HepG2 (cell line): ENCODE results near the gene ATP6V0D1. TPM values are rescaled to one million over a fixed set of nuclear protein-coding genes. Genes with fewer than 3 reads are reported as not detected.
A peak's percentile ranks its signal among the peaks of the same experiment; 100 is the strongest.

Experiments used
- ATAC-seq: fragments of 200-7000 bp; cut with Tn5 transposase; 3 replicates; pipeline ENCODE4 v1.9.1; 2020; ENCODE audit warnings: mild to moderate bottlenecking, moderate library complexity
- BruUV-seq: library from RNA; stranded (reverse); fragments of 400-500 nt; replicated peaks from 2 replicates; lab custom pipeline; 2021; lab: Mats Ljungman, UMichigan
- CTCF ChIA-PET: fragments of 300-600 bp; formaldehyde crosslinking; extraction: SDS; loops from one replicate; lab custom pipeline; 2021; ENCODE audit warnings: low total read pairs, inconsistent platforms, low intra/inter-chr PET ratio; lab: Yijun Ruan, JAX
- POLR2A ChIA-PET: fragments of 350-600 bp; sonication (Branson Sonifier 250); formaldehyde crosslinking; loops from one replicate; lab custom pipeline; 2020; ENCODE audit warnings: antibody characterized with exemption, inconsistent platforms; lab: Yijun Ruan, JAX
- DNase-seq: peaks from one replicate; pipeline ENCODE4 v3.0.0-alpha.2; 2015; ENCODE audit warnings: low spot score
- FAIRE-seq: peaks from 3 replicates; lab custom pipeline; 2011; peaks lifted over from hg19 to GRCh38; lab: Jason Lieb, UNC
- H2AFZ ChIP-seq: one replicate; pipeline ENCODE4 v1.6.1; 2011; ENCODE audit warnings: low read length, inconsistent platforms
- H3K27ac ChIP-seq: fragments of 300-600 bp; 3 replicates; pipeline ENCODE4 v1.8.0; 2011; ENCODE audit warnings: mixed run types, mild to moderate bottlenecking, mixed read lengths, low read length, inconsistent platforms; ENCODE audit not compliant: insufficient read depth; ENCODE audit errors: extremely low read length
- H3K27me3 ChIP-seq, 2 experiments: fragments of 200-600 bp in 1 of 2; 2 replicates in 1 of 2; 3 replicates in 1 of 2; pipeline versions ENCODE4 v1.6.0 to v1.8.0; 2011; ENCODE audit warnings: low read length in 2 of 2, mild to moderate bottlenecking in 2 of 2, moderate library complexity in 2 of 2, inconsistent platforms in 1 of 2; ENCODE audit not compliant: insufficient read depth in 2 of 2, control insufficient read depth in 1 of 2
- H3K36me3 ChIP-seq, 2 experiments: fragments of 200-600 bp in 1 of 2; replicated peaks in 1 of 2; 2 replicates in 1 of 2; 3 replicates in 1 of 2; pipeline versions ENCODE4 v1.5.1 to v1.8.0; 2011; ENCODE audit warnings: low read length in 2 of 2, inconsistent platforms in 1 of 2; ENCODE audit not compliant: insufficient read depth in 2 of 2, control insufficient read depth in 1 of 2
- H3K4me1 ChIP-seq: 2 replicates; pipeline ENCODE4 v1.5.1; 2012; ENCODE audit warnings: low read length, inconsistent platforms; ENCODE audit not compliant: insufficient read depth
- H3K4me2 ChIP-seq: 2 replicates; pipeline ENCODE4 v1.6.0; 2011; ENCODE audit warnings: low read depth, low read length, inconsistent platforms
- H3K4me3 ChIP-seq, 3 experiments: fragments of 200-600 bp in 1 of 3; sonication (generic), shearing (Covaris generic) in 1 of 3; replicated peaks in 1 of 3; 2 replicates each; pipeline ENCODE4 v1.5.1; 2011 to 2016; ENCODE audit warnings: low read length in 3 of 3, inconsistent platforms in 2 of 3, low read depth in 2 of 3, mild to moderate bottlenecking in 2 of 3, control low read depth in 1 of 3, mixed read lengths in 1 of 3; ENCODE audit not compliant: insufficient read depth in 1 of 3
- H3K79me2 ChIP-seq: one replicate; pipeline ENCODE4 v1.6.1; 2011; ENCODE audit warnings: low read length, inconsistent platforms; ENCODE audit not compliant: insufficient read depth
- H3K9ac ChIP-seq: 2 replicates; pipeline ENCODE4 v1.6.0; 2011; ENCODE audit warnings: mild to moderate bottlenecking, low read depth, low read length, inconsistent platforms; ENCODE audit not compliant: insufficient read depth
- H3K9me3 ChIP-seq: 2 replicates; pipeline ENCODE4 v1.5.1; 2012; ENCODE audit warnings: mild to moderate bottlenecking, low read length
- H4K20me1 ChIP-seq: 2 replicates; pipeline ENCODE4 v1.6.0; 2011; ENCODE audit warnings: inconsistent platforms, mild to moderate bottlenecking, low read length, moderate library complexity; ENCODE audit not compliant: insufficient read depth
- CSRNP1 ChIP-seq: sonication (generic); formaldehyde crosslinking; IDR thresholded peaks from 2 replicates; pipeline ENCODE4 v1.8.1; 2023; ENCODE audit warnings: mild to moderate bottlenecking, missing genetic modification reagents
- E2F1 ChIP-seq: sonication (generic); formaldehyde crosslinking; IDR thresholded peaks from 2 replicates; pipeline ENCODE4 v1.5.0; 2020; ENCODE audit warnings: missing genetic modification reagents
- KDM5A ChIP-seq: fragments of 200-600 bp; sonication (generic); IDR thresholded peaks from 2 replicates; pipeline ENCODE4 v1.7.0; 2018; ENCODE audit warnings: antibody characterized with exemption, mild to moderate bottlenecking, low read length, borderline replicate concordance
- NR2F2 ChIP-seq: IDR thresholded peaks from 2 replicates; pipeline ENCODE4 v1.6.1; 2012; ENCODE audit warnings: low read depth, inconsistent platforms, borderline replicate concordance
- PITX1 ChIP-seq: sonication (generic); formaldehyde crosslinking; IDR thresholded peaks from 2 replicates; pipeline ENCODE4 v1.5.1; 2020; ENCODE audit warnings: mild to moderate bottlenecking, missing genetic modification reagents
- SMARCE1 ChIP-seq: fragments of 450-650 bp; IDR thresholded peaks from 2 replicates; pipeline ENCODE4 v1.6.1; 2017; ENCODE audit warnings: borderline replicate concordance
- TCF12 ChIP-seq, 2 experiments: fragments of 450-650 bp in 1 of 2; sonication (generic) in 1 of 2; formaldehyde crosslinking in 1 of 2; IDR thresholded peaks; 2 replicates each; pipeline versions ENCODE4 v1.6.1 to v1.8.0; 2017 to 2022; ENCODE audit warnings: antibody characterized with exemption in 1 of 2, mild to moderate bottlenecking in 1 of 2, missing genetic modification reagents in 1 of 2, moderate library complexity in 1 of 2
- TP53 ChIP-seq: sonication (generic); formaldehyde crosslinking; conservative IDR thresholded peaks from 2 replicates; pipeline ENCODE4 v1.4.0; 2020; ENCODE audit warnings: missing genetic modification reagents
- XBP1 ChIP-seq: sonication (generic); formaldehyde crosslinking; IDR thresholded peaks from 2 replicates; pipeline ENCODE4 v1.5.0; 2020; ENCODE audit warnings: missing genetic modification reagents
- ZBTB8A ChIP-seq: sonication (generic); formaldehyde crosslinking; IDR thresholded peaks from 2 replicates; pipeline ENCODE4 v1.4.0; 2020; ENCODE audit warnings: mild to moderate bottlenecking, low read depth, missing genetic modification reagents, borderline replicate concordance
- ZFP36L2 ChIP-seq: sonication (generic); formaldehyde crosslinking; IDR thresholded peaks from 2 replicates; pipeline ENCODE4 v1.4.0; 2020; ENCODE audit warnings: missing genetic modification reagents
- ZNF33A ChIP-seq: sonication (generic); formaldehyde crosslinking; IDR thresholded peaks from 2 replicates; pipeline ENCODE4 v1.5.1; 2020; ENCODE audit warnings: missing genetic modification reagents, mild to moderate bottlenecking, moderate library complexity, borderline replicate concordance
- ZNF550 ChIP-seq: sonication (generic); formaldehyde crosslinking; IDR thresholded peaks from 2 replicates; pipeline ENCODE4 v1.4.0; 2020; ENCODE audit warnings: mild to moderate bottlenecking, missing genetic modification reagents, borderline replicate concordance
- ZNF687 ChIP-seq: sonication (generic); formaldehyde crosslinking; IDR thresholded peaks from 2 replicates; pipeline ENCODE4 v1.5.1; 2020; ENCODE audit warnings: mild to moderate bottlenecking, missing genetic modification reagents, moderate library complexity
- ZNF790 ChIP-seq: sonication (generic); formaldehyde crosslinking; IDR thresholded peaks from 2 replicates; pipeline ENCODE4 v1.8.0; 2022; ENCODE audit warnings: missing genetic modification reagents, mild to moderate bottlenecking, borderline replicate concordance
- WGBS: methylation state at CpG from one replicate; pipeline ENCODE4 v1.1.6; 2017; ENCODE audit warnings: low lambda C conversion rate; 5-methylcytosine and 5-hydroxymethylcytosine counted together
- in situ Hi-C: cut with HindIII; loops from 2 replicates; pipeline ENCODE4 v1.10.0; 2017; ENCODE audit warnings: low pct_unique_long_range_greater_than_20kb; ENCODE audit not compliant: extremely low pct_ligation_motif_present
- intact Hi-C: fragments of 100-400 bp; cut with micrococcal nuclease; formaldehyde crosslinking; loops from one replicate; pipeline ENCODE4 v1.10.0; 2022; ENCODE audit not compliant: unreplicated experiment
- polyA plus RNA-seq, 8 experiments: library from polyadenylated mRNA; depleted of rRNA in 3 of 8; stranded (reverse) in 7 of 8; unstranded in 1 of 8; fragments of >200 nt; fragmentation: Illumina TruSeq in 4 of 8; extraction: Trizol in 4 of 8; gene quantifications; 2 replicates each; pipeline versions ENCODE4 v1.2.1 to v1.2.3, GENCODE V29; 2011 to 2016; ENCODE audit warnings: low read depth in 4 of 8, missing spikeins in 1 of 8, mixed read lengths in 1 of 8; ENCODE audit not compliant: insufficient read depth in 1 of 8
- total RNA-seq, 5 experiments: library from RNA; depleted of rRNA; stranded (reverse); fragments of >200 nt; fragmentation: Illumina TruSeq; extraction: Trizol; gene quantifications; 2 replicates each; pipeline ENCODE4 v1.2.3, GENCODE V29; 2016; ENCODE audit warnings: low read depth in 1 of 5

ATP6V0D1 gene
- total and polyA plus RNA-seq, 2 of the 13 experiments (the other 11 are each of a cell fraction or from before 2014, with no cell fraction given), result 51.1 to 61.3 TPM

- in situ Hi-C loops (no loop called here), intact Hi-C loops (loop anchor here (2.0 kb wide), 1 partner anchor 89 kb away; the partner anchor contains the start of genes KCTD19 and LRRC36)
- 11% methylated on average over 24 of the region's 73 CpGs for WGBS
- ChIA-PET POLR2A (interaction anchor here (1.2 kb wide), 1 partner anchor 30 kb away, joined by 3 read pairs; no protein-coding TSS in a partner anchor), CTCF (interaction anchor here (2.3 kb wide), 1 partner anchor 137 kb away, joined by 7 read pairs; the partner anchor contains the start of gene PLEKHG4)
- Histone ChIP-seq H3K4me3 (peak within 1 kb of the TSS; percentile 54 to 78 (median 76)), H3K79me2 (no peaks in the 10 kb centered on the region), H3K4me2 (peak within 1 kb of the TSS; percentile 95), H3K27ac (no peak within 1 kb of the TSS), H3K9me3 (no peaks in the 10 kb centered on the region), H3K36me3 (no peaks in the 10 kb centered on the region), H2AFZ (peak within 1 kb of the TSS; percentile 57), H4K20me1 (no peaks in the 10 kb centered on the region), H3K4me1 (peaks cover 40% of the 10 kb centered on the region), H3K27me3 (peaks cover 0 to 15% of the 10 kb centered on the region in 2 experiments; a peak in 2 of 5 replicates), H3K9ac (peak within 1 kb of the TSS; percentile 69)
- no TSS peak for BruUV-seq
- ATAC-seq (peak; percentile 90), DNase-seq (no peak), FAIRE-seq (no peak)
- 0 out of 2 replicates have a peak, but pooled peaks have one; percentile 56 for TF ChIP-seq TP53
- no peak; the same call in 1 of the 2 replicates for TF ChIP-seq PITX1
- no peak for TF ChIP-seq KDM5A
- no peak for TF ChIP-seq ZBTB8A
- no peak for TF ChIP-seq ZNF790 (CRISPR knock-in tag)
- no peak for TF ChIP-seq TCF12 (IDR thresholded peaks at IDR 0.05)
- TF ChIP-seq TCF12 (CRISPR knock-in tag; IDR thresholded peaks at IDR 0.05), result peak; percentile 39; the same call in 1 of the 2 replicates
- peak; percentile 87; the same call in 1 of the 2 replicates for TF ChIP-seq ZNF33A (CRISPR knock-in tag)
- TF ChIP-seq SMARCE1, result no peak
- no peak for TF ChIP-seq ZNF550
- no peak for TF ChIP-seq XBP1 (CRISPR knock-in tag)
- TF ChIP-seq NR2F2, result no peak
- peak; percentile 93 for TF ChIP-seq CSRNP1 (CRISPR knock-in tag)
- TF ChIP-seq ZNF687 (CRISPR knock-in tag), result peak; percentile 91
- TF ChIP-seq E2F1 (CRISPR knock-in tag), result peak; percentile 45; the same call in 1 of the 2 replicates
- TF ChIP-seq ZFP36L2, result no peak
Observed at GRCh38 chr16:67415872-67416793, 64.8 kb downstream of the ATP6V0D1 start, which contains the start of gene ZDHHC1. ZDHHC1 (minus strand) TSS chr16:67416477; CDS start chr16:67407775, 8,702 bp downstream.
